ENCODE data around the gene DPYSL4.

DNA sequence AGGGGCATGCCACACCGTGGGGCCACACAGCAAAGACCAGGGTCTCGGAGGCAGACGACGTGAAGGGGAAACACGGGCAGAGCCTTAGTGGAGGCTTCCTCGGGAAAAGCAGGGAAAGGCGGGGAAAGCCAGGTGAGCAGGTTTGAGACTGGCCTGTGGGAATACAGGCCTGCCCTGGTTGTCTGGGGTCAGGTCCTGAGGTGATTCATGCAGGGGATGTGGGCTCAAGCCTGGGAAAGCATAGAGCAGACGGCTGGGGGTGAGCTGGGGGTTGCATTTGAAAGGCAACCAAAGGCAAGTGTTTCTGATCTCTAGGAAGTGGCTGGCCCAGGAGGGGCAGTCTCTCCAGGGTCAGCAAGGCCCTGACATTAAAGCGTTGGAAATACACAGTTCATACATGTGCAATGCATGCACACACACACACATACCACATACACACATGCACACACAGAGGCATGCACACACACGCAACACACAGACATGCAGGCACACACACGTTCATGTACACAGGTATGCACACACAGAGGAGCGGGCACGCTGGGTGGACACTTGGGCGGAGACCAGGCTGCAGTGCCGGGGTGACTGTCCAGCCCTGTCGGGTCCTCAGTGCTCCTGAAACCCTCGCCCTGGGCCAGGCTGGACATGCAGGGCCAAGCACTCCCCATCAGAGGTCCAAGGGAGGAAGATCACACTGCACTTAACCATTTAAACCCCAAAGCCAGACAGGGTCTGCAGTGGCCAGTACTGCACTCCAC, 51.8 kb downstream of the DPYSL4 start:
- TF ChIP-seq, protein P1, sequence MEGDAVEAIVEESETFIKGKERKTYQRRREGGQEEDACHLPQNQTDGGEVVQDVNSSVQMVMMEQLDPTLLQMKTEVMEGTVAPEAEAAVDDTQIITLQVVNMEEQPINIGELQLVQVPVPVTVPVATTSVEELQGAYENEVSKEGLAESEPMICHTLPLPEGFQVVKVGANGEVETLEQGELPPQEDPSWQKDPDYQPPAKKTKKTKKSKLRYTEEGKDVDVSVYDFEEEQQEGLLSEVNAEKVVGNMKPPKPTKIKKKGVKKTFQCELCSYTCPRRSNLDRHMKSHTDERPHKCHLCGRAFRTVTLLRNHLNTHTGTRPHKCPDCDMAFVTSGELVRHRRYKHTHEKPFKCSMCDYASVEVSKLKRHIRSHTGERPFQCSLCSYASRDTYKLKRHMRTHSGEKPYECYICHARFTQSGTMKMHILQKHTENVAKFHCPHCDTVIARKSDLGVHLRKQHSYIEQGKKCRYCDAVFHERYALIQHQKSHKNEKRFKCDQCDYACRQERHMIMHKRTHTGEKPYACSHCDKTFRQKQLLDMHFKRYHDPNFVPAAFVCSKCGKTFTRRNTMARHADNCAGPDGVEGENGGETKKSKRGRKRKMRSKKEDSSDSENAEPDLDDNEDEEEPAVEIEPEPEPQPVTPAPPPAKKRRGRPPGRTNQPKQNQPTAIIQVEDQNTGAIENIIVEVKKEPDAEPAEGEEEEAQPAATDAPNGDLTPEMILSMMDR (IDR thresholded peaks at IDR 0.05; ENCODE audit: poor library complexity): no peak
- TF ChIP-seq EZH2 (IDR thresholded peaks at IDR 0.05; ENCODE audit: borderline replicate concordance): no peak

Data from hepatocyte (in vitro differentiated cells).